ENCODE data around the gene ODAD4.

- TF ChIP-seq POLR2A (IDR thresholded peaks at IDR 0.05) (no peak), CTCF (IDR thresholded peaks at IDR 0.05) (no peak)
Observed at GRCh38 chr17:41907185-41907556, 23.2 kb upstream of the ODAD4 start.
